Measurements from ENCODE around the gene PPM1M.
A peak's percentile ranks its signal among the peaks of the same experiment; 100 is the strongest.

Gene PPM1M

DNA sequence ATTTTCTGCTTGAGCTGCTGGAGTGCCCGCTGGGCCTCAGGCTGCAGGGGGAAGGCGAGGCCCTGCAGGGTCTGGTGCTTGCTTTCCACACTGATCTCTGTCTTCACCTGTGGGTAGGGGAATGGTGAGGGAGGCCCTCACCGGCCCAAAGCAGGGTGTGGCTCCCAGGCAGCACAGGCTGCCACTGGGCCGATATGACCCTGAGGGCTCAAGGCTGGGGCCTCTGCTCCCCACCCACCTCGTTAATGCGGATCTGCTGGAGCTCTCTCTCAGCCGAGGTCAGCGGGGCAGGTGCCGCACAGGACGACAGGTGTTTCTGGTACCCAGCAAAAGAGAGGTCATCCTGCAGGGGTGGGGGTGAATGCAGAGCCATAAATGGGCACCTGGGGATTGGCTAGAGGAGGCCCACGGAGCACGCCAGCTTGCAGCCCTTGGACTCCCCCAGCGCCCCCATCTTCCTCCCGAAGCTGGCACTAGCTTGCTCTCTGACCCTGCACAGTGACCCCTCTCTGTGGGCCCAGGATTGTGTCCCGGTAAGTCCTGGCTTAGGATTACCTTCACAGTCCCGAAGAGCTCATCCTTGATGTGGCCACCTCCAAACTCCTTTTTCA lies 14.6 kb upstream of the PPM1M start:
- DNase-seq: no peak

DNA sequence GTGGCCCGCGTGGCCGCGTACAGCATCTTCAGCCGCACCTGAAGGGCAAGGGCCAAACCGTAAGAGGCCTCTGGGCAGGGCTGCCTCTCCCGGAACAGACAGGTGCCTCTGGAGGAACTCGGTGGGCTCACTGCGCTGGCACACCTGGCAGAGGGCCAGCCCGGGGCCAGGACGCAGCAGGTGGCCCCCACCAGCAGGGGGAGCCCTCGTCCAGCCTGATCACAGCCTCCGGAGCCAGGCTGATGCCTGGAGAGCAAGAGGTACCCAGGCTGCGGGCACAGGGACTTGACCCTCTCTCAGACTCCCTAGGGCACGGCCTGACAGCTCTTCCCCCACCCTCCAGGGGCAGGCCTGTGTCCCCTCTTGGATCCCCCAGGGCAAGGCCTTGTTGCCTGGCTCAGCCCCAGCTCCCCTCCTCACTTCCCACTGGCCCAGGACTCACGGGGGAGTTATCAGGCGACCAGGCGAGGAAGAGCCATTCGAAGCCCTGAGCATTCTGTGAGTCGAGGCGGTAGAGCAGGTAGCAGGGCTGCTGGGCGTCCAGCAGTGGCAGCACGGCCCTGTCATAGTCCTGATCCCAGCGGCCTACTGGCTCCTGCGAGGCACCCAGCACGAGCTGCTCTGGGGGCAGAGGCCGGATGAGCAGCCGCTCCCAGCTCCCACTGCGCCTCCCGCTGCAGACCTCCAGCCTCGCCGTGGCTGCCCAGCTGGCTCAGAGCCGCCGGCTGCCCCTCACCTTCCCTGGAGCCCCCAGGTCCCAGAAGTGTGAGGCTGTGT lies 13.9 kb upstream of the PPM1M start:
- no peak for DNase-seq

DNA sequence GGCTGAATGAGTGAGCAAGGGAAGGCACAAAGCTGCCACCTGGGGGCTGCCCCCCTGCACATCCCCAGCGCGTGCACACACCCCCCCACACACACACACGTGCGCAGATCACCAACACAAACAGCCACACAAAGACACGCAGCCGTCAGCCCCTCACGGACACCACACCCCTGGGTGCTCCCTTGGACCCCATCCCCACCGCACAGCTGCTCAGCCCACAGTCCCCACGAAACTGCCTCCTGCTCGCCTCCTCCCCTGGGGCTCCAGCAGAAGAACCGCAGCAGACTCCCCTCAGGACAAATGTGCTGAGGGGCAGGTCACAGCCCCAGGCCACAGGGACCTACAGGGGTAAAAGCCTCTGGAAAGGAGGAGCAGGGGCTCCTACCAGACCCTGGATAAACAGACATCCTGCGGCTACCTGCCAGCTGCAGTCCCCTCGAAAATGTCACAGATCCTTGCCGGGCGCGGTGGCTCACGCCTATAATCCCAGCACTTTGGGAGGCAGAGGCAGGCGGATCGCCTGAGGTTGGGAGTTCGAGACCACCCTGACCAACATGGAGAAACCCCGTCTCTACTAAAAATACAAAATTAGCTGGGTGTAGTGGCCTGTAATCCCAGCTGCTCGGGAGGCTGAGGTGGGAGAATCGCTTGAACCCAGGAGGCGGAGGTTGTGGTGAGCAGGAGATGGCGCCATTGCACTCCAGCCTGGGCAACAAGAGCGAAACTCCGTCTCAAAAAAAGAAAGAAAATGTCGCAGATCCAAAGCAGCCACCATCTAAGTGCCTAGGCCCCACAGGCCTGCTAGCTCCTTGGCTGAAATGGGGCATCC lies 13.1 kb upstream of the PPM1M start:
- DNase-seq: no peak

DNA sequence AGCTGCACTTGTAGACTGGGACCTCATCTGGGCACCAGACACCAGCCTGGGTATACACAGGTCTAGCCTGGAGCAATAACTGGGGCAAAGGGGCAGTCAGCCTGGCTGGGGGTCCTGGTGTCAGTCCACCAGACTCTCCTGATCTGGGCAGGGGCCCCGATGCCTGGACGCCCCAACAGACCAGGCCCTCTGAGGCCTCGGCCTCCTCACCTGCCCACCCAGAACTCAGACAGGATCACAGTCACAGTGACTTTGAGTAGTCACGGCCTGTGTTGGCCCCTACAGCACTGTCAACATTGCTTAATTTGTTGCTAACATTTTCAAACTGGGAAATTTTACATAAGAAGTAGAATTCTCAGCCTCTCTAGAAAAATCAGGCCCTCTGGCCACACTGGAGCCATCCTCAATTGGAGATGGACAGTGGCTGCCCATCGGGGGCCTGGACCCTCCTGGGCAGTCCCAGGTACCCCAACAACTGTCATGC lies 12.4 kb upstream of the PPM1M start:
- no peak for DNase-seq

DNA sequence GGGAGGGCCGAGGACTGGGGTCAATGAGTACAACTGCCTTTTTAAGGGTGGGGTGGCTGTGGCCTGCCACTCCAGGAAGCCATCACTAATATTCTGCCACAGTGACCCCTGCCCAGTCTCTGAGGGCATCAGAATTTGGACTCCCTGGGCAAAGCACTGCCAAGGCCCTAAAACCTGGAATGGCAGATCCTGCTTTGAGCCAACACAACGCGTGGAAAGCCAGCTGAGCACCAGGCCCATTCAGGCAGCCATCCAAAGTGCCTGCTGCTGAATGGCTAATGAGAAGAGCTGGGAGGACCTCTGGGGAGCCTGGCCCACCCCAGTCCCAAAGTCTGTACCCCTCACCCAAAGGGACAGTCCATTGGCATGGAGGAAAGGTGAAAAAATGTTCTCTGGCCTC lies 11.6 kb upstream of the PPM1M start:
- DNase-seq: no peak

DNA sequence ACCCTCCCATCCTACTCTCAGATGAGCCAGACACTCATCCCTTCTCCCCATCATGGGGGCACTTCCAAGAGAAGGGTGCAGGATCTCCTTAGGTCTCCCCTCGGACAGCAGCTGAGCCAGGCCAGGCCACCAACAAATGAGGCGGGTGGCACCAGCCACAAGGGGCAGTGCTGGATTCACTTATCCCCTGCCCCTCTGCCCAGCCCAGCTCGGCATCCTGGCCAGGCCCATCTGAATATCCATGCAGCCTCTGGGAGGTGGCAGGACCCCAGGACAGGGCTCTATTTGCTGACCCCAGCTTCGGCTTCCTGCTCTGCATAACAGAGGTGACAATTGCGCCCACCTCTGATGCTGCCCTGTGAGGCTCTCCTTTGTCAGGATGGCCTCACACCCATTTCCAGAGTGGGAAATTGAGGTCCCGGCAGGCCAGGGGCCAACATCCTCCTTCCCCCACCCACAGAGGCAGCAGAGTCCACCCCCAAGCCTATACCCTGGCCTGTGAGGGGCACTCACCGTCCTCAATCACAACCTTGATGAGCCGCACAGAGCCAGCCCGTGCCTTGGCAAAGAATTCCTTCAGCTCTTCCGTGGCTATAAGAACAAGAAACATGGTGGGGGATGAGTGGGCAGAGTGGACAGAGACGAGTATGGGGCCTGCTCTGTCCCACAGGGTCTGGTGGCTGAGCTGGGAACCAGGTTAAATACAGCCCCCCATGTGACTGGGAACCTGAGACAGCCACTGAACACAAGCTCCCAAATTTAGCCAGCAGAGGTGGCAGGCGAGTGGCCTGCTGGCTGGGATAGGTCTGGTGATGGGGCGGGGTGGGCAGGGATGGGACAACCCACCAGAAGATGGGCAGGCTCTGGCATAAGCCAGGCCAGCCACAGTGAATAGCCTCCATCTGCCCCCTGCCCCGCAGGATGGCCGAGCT lies 10.8 kb upstream of the PPM1M start:
- no peak for DNase-seq

DNA sequence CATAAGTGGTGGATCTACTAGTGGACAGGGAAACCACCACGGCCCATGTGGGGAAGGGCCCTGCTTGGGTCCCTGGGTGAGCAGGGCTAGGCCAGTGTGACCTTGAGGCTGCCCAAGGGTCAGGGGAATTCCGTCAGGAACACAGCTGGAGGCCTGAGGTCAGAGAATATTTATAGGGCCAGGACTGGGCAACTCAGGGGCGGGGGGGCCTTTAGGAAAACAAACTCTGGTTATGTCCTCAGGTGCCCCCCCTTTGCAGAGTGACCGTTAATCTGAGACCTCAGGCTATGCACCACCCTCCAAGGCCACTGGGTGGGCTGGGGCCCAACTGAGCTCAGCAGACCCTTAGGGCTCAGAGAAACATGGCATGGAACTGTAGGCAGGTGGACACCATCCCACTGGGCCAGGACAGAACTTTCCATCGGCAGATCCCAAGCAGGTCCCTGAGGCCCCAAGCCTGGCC lies 9.1 kb upstream of the PPM1M start:
- no peak for DNase-seq

DNA sequence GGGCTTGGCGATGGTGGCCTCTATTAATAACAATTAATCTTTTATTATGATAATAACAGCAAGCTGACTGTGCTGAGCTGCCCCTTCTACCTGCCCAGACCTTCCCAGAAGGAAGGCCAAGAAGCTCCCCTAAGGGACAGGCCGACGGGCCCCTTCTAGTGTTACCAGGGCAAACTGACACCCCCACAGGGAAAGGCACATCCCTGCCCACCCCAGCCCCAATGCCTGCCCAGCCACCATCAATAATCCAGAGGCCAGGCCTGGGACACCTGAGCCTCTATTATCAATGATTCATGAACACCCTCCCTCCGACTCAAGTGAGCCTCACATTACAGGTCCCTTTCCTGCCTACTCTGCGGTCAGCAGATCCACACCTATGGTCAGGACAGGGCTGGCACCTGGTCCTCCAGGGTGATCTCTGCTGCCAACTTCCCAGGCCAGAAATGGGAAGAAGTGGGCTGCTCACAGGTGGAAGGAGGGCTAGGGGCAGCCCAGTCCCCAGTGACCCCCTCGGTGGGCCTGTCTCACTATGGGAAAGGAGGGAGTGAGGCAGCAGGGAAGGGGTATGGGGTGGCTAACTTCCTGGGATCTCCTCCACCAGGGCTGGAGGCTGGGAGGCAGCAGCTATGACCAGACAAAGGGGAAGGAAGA lies 8.4 kb upstream of the PPM1M start:
- no peak for DNase-seq

DNA sequence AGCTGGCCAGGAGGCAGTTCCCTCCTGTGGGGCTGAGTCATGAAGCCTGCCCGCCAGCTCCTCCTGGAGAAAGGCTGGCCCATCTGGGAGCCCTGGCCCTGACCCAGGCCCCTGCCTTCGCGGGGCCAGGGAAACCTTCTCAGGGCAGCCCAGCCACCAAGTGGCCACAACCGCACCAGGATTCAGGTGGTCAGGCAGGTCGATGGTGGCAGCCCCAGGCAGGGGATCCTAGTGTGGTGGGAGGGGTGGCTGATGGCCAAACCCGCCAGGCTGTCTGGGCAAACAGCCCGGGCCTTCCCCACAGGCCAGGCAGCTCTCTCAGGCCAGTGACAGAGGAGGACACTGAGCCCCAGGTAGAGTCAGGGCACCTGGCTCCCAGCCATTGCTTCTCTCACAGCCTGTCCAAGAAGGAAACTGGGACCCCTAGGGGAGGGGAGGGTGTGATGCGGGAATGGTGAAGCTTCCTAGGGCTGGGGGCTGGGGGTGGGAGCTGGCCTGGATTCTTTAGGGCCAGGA lies 7.8 kb upstream of the PPM1M start:
- DNase-seq: peak; percentile 31 to 46

DNA sequence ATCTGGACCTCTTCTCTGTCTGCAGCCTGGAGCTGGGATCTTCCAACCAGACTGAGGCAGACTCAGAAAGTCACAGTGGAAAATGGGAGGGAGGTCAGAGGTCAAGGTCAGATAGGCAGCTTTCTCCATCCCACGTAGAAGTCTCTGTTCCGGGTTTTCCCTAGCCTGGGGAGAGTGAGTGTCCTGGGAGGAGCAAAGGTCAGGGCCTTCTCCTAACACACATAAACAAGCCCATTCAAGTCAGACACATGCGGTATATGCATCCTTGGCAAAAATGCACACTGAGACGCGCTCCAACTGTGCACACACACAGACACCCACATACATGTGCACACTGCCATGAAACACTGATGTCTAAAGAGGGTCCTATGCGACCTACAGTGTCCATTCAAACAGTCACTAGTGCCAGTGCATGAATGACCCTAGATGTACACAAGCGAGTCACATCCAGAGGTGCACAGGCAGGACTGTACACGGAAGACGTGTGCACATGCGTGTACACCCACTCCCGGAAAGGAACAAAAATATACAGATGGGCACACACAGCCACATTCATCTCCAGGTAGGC lies 7.3 kb upstream of the PPM1M start:
- DNase-seq: no peak

DNA sequence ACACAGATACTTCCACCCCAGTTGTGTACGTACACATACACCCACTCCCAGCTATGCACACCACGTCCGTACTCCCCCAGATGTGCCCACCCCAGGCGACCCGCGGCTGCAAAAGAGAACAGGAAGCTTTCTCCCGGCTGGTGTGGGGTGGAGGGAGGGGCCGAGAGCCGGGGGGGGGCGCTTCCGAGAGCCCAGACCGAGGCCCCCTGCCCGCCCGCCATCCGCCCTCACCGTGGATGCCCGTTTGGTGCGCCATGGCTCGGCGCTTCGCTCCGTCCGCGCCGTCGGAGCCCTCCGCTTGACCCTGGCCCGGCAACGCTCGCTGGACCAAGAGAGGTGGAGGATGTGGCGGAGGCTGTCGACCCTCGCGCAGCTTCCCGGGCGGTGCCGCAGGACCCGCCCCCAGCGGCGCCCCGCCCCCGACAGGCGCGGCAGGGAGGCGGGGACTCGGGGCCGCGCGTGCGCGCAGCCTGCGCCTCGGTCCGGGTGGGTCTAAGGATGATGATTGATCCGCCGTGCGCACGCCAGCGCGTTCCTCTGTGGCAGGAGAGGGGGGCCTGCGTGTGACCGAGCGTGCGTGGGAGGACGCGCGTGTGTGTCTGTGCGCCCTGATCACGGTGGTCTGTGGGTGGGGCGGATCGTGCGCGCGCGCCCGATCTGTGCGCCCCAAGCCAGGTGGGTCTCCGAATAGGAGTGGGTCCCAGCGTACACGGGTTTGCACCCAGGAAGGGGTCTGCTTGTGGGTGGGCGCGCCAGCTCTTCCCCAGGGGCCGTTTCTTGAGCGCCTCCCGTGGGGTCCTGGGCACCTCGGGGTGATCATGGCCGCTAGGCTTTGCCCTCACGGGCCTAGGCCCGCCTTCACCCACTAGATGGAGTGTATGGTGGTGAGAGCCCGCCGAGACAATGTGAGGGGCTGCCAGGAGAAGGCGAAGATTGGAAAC lies 6.5 kb upstream of the PPM1M start, which contains the start of gene TWF2:
TSS of gene TWF2 (minus strand) at position 398 of the 941 bp plus-strand sequence. CDS start at position 256, 142 bp downstream.
- peak in 1 of 2 experiments; percentile 40 for DNase-seq

DNA sequence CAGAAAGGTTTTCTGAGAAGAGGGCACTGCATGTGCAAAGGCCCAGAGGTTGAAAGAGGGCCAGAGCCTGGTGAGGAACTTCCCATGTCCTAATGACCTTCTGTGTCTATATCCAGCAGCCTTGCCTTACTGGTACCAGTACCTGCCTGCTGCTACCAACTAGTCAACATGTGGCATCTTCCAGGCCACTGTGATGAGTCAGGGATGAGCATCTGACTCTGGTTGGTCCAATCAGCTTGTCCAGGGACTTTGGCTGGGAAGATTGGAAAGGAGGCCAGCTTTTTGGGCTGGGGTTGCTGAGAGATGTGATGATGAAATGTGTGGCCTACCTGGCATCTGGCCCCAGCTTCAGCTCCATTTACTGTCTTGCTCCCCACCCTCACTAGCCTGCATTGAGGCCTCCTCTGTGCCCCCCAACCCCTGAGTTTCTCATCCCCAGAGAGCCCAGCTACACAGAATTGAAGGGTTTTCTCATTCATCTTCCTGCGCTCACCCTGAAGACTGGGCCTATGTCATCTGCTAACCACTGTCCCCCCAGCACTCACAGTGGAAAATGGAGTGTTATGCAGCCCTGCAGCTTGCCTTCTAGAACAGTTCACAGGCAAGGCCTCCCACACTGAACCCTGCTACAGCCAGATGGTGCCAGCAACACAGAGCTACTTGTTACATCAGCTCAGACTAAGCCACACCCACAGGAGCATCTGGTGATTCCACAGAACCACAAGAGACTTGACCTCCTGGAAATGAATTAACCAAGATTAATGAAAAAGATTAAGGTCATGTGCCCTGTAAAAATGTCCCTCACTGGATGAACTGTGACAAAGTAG lies 5.3 kb upstream of the PPM1M start:
- DNase-seq: peak in 1 of 2 experiments; percentile 30

DNA sequence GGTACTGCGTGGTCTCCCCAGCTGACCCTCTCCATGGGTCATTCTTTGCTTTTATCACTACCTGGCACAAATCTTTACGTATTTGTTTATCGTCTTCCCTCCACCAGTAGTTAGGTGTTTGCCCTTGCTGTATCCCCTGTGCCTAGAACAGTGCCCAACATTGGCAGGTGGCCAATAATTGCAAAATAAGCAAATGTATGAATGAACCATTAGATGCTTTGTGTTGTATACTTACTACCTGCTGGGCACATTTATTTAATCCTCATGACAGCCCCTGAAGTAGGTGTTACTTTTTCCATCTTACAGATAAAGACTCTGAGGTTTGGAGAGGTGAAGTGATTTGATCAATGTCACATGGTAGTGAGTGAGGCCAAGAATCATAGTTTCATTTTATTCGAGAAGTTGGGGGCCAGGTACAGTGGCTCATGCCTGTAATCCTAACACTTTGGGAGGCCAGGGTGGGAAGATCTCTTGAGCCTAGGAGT lies 4.6 kb upstream of the PPM1M start:
- DNase-seq: no peak

DNA sequence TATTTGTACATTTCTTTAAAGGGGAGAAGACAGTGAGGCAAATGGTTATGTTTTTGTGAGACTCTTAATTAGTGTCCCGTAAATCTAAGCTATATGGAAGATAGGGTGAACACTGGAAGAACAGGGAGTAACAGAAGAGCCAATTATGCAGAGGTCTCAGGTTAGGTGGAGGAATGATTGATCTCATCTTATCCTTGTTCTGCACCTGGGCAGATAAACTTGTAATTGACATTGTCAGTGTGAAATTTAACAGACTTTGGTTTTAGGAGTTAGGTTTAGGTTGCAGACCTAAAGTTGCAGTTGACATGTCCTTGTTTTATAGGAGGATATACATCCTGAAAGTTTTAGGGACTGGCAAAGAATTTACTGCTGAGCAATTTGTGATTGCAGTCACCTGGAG lies 3.5 kb upstream of the PPM1M start:
- DNase-seq: no peak

DNA sequence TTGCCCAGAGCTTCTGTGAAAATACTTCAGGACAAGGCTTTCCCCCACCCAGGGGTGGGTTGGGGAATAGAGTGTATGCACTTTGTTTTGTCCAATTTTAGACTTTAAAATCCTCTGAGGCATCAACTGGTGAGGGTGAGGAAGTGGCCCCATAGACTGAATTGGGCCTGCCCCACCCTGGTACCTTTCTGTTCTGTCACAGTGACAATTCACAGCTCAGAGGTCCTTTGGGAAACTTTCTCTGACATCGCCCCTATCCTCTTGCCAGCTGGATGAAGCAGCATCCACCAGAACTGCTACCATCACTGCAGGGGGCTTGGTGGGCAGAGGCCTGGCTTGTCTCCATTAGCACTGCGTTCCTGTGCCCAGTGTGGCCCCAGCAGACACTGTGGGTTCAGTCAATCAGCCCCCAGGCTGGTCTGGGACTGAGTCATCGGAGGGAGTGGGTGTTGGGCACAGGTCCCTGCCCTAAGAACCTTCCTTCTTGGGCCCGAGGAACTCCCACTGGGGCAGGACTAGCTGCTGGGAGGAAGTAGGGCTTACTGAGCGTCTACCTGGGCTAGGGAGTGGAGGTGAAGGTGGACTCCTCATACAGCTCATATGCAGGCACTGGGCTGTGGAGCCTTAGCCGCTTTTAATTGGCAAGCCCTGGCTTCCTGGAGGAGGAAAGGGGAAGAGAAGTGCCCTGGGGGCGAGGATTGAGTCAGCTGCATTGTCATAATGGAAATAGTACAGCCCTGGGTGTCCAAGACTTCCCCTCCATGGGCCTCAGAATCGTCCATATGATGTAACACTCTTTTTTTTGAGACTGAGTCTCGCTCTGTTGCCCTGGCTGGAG lies 1.5 kb upstream of the PPM1M start:
- DNase-seq: no peak

DNA sequence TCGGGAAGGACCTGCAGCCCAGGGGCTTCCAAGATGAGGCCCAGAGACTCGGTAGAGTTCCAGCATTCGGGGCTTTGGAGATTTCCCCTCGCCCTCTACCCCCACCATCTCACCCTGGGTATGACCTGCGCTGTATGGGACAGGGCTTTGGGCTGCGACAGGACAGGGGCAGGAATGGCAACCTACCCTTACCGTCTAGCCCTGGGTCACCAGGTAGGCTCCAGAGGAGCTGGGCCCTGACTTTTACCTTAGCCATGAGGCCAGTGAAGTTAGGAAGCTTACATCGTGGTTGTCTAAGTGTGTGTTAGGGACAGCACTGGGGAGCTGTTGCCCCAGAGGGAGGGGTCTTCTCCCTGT lies 683 bp downstream of the PPM1M start:
- DNase-seq: no peak

DNA sequence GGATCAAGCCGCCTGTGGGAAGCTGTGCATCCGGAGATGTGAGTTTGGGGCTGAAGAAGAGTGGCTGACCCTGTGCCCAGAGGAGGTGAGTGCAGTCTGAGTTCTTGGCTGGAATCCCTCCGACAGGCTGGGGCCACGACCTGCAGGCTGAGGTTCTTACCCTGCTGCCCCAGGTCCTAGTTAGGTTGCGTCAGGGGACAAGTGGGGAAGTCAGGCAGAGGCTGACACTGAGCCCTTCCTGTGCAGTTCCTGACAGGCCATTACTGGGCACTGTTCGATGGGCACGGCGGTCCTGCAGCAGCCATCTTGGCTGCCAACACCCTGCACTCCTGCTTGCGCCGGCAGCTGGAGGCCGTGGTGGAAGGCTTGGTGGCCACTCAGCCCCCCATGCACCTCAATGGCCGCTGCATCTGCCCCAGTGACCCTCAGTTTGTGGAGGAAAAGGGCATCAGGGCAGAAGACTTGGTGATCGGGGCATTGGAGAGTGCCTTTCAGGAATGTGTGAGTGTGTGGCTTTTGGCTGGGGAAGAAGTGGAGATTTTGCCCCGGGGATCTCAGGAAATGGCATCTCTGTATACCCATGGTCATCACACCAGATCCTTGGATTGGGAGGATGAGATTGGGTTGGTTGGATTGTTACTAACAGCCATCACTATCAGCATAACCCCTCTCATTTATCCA lies 1.3 kb downstream of the PPM1M start:
- DNase-seq: no peak
